Measurements from ENCODE around the gene SULT1C4.
"Not testable (repeated sequence)": the region's sequence is repeated elsewhere in the genome, so short reads cannot be mapped to it uniquely, and the experiment has no call there.

The SULT1C4 gene

DNA sequence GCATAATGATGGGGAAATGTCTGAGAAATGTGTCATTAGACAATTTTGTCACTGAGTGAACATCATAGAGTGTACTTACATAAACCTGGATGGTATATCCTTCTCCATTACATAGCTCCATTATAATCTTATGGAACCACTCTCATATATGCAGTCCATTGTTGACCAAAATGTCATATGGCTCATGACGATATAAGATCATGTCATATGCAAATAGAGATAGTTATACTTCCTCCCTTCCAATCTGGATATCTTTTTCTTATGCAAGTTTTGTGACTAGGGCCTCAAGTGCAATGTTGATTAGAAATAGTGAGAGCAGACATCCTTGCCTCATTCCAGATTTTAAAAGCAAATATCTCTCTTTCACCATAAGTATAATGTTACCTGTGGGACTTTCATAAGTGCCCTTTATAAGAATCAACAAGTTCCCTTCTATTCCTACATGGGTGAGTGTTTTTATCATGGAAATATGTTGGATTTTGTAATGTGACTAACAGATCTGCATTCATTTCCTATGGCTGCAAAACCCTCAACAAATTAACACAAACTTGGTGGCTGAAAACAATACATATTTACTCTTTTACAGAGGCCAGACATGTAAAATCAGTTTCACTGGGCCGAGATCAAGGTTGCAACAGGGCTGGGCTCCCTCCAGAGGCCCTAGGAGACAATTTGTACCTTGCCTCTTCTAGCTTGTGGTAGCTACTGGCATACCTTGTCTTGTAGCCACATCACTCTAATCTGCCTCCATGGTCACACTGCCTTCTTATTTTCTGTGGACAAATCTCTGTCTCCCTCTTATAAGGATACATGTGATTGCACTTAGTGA, 21.6 kb upstream of the SULT1C4 start:
- Histone ChIP-seq H3K4me3 (replicated peaks; ENCODE audit: insufficient read depth, low read length) (no peak overlapping the region), H3K27me3 (ENCODE audit: insufficient read depth, poor library complexity, severe bottlenecking) (no peaks in the 10 kb centered on the region), H3K27ac (replicated peaks) (no peak overlapping the region)
- TF ChIP-seq, protein P1, sequence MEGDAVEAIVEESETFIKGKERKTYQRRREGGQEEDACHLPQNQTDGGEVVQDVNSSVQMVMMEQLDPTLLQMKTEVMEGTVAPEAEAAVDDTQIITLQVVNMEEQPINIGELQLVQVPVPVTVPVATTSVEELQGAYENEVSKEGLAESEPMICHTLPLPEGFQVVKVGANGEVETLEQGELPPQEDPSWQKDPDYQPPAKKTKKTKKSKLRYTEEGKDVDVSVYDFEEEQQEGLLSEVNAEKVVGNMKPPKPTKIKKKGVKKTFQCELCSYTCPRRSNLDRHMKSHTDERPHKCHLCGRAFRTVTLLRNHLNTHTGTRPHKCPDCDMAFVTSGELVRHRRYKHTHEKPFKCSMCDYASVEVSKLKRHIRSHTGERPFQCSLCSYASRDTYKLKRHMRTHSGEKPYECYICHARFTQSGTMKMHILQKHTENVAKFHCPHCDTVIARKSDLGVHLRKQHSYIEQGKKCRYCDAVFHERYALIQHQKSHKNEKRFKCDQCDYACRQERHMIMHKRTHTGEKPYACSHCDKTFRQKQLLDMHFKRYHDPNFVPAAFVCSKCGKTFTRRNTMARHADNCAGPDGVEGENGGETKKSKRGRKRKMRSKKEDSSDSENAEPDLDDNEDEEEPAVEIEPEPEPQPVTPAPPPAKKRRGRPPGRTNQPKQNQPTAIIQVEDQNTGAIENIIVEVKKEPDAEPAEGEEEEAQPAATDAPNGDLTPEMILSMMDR (IDR thresholded peaks at IDR 0.05; ENCODE audit: insufficient read depth, low read length): no peak
- TF ChIP-seq GABPA (IDR thresholded peaks at IDR 0.05; ENCODE audit: low read depth) (no peak), SPI1 (IDR thresholded peaks at IDR 0.05; ENCODE audit: borderline replicate concordance, low read depth) (no peak), POLR2AphosphoS5 (IDR thresholded peaks at IDR 0.05; ENCODE audit: low read depth) (no peak)
- TF ChIP-seq, protein P2, sequence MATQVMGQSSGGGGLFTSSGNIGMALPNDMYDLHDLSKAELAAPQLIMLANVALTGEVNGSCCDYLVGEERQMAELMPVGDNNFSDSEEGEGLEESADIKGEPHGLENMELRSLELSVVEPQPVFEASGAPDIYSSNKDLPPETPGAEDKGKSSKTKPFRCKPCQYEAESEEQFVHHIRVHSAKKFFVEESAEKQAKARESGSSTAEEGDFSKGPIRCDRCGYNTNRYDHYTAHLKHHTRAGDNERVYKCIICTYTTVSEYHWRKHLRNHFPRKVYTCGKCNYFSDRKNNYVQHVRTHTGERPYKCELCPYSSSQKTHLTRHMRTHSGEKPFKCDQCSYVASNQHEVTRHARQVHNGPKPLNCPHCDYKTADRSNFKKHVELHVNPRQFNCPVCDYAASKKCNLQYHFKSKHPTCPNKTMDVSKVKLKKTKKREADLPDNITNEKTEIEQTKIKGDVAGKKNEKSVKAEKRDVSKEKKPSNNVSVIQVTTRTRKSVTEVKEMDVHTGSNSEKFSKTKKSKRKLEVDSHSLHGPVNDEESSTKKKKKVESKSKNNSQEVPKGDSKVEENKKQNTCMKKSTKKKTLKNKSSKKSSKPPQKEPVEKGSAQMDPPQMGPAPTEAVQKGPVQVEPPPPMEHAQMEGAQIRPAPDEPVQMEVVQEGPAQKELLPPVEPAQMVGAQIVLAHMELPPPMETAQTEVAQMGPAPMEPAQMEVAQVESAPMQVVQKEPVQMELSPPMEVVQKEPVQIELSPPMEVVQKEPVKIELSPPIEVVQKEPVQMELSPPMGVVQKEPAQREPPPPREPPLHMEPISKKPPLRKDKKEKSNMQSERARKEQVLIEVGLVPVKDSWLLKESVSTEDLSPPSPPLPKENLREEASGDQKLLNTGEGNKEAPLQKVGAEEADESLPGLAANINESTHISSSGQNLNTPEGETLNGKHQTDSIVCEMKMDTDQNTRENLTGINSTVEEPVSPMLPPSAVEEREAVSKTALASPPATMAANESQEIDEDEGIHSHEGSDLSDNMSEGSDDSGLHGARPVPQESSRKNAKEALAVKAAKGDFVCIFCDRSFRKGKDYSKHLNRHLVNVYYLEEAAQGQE (IDR thresholded peaks at IDR 0.05; ENCODE audit: insufficient replicate concordance, low read depth): no peak
- DNase-seq (ENCODE audit: low read depth in 1 of 2, low spot score in 1 of 2): no peak

DNA sequence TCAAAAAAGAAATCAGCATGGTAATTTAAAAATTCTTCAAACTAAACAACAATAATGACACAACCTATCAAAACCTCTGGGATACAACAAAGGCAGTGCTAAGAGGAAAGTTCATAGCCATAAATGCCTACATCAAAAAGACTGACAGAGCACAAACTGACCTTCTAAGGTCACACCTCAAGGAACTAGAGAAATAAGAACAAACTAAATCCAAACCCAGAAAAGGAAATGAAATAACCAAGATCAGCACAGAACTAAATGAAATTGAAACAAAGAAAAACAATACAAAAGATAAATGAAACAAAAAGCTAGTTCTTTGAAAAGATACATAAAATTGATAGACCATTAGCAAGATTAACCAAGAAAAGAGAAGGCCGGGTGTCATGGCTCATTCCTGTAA, 18.4 kb upstream of the SULT1C4 start:
- H3K27ac ChIP-seq (replicated peaks); H3K4me3 ChIP-seq (replicated peaks; ENCODE audit: insufficient read depth, low read length); DNase-seq (ENCODE audit: low read depth in 1 of 2, low spot score in 1 of 2); H3K27me3 ChIP-seq (ENCODE audit: insufficient read depth, poor library complexity, severe bottlenecking): not testable (repeated sequence)

DNA sequence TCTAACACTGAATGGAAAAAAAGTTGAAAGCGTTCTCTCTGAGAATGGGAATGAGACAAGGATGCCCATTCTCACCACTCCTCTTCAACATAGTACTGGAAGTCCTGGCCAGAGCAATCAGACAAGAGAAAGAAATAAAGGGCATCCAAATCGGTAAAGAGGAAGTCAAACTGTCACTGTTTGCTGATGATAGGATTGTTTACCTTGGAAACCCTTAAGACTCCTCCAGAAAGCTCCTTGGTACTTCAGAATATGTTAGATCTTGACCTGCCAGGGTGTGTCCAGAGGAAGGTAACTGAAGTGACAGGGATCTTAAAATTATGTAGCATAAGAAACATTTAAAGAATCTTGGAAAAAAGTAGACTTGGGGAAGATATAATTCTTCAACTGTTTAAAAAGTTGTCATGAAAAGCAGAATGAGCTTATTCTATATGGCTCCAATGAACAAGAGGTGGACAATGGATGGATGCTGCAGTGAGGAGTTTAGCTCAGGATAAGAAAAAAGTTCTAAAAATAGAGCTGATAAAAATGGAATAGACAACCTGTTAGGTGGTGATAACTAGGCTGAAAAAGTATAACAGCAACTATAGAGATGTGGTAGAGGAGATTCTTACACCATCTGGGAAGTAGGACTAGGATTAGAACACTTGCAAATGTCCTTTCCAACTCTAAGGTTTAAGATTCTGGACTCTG, 16.8 kb upstream of the SULT1C4 start:
- no peak for DNase-seq (ENCODE audit: low read depth in 1 of 2, low spot score in 1 of 2)
- TF ChIP-seq GABPA (IDR thresholded peaks at IDR 0.05; ENCODE audit: low read depth) (no peak), SPI1 (IDR thresholded peaks at IDR 0.05; ENCODE audit: borderline replicate concordance, low read depth) (peak; percentile 19; the same call in 1 of the 2 replicates)
- TF ChIP-seq, protein P2 (IDR thresholded peaks at IDR 0.05; ENCODE audit: insufficient replicate concordance, low read depth): no peak
- no peak overlapping the region for H3K4me3 ChIP-seq (replicated peaks; ENCODE audit: insufficient read depth, low read length)
- H3K27ac ChIP-seq (replicated peaks): no peak overlapping the region
- no peaks in the 10 kb centered on the region for H3K27me3 ChIP-seq (ENCODE audit: insufficient read depth, poor library complexity, severe bottlenecking)

DNA sequence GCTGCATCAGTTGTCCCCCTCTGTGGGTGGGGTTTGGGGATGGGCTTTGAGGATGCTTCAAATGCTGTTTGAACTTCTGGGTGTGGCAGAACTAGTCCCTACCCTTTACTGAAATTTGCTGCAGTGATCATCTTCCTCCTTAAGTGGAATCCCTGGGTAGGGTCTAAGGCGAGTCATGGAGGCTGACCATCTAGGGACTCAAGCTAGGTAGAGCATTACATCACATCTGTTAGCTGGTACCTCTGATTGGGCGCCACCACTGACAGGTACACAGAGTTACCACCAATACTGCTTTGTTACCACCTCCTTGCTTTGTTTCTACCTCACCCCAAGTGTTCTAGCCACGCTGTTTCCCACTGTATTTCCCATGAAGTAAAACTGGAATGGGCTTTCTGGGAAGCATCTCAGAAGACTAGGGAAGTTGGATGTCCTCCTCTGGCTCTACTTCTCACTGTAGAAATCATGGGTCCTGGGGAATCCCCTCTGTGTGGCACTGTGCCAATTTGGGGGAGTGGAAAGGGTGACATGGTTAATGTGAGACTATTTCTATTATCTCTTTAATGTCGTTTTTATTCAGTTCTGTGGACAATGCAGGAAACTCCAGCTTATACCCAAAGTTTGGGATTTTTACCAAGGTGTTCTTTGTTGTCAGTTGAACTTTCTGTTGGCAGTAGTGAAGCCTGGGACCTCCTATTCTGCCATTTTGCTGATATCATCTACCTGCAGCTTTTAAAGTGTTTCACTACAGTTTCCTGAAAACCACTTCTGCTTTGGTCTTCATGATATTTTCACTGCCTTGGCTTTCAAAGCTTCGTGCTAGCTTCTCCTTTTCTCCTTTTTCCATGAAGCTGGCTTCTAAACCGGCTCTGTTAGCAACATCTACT, 14.5 kb upstream of the SULT1C4 start:
- H3K27ac ChIP-seq (replicated peaks): peak overlapping the region; percentile 35; the same call in 1 of the 2 replicates
- no peaks in the 10 kb centered on the region for H3K27me3 ChIP-seq (ENCODE audit: insufficient read depth, poor library complexity, severe bottlenecking)
- TF ChIP-seq GABPA (IDR thresholded peaks at IDR 0.05; ENCODE audit: low read depth): no peak
- peak; percentile 93 for TF ChIP-seq SPI1 (IDR thresholded peaks at IDR 0.05; ENCODE audit: borderline replicate concordance, low read depth)
- TF ChIP-seq, protein P1 (IDR thresholded peaks at IDR 0.05; ENCODE audit: insufficient read depth, low read length): no peak
- TF ChIP-seq, protein P2 (IDR thresholded peaks at IDR 0.05; ENCODE audit: insufficient replicate concordance, low read depth): no peak
- no peak for TF ChIP-seq POLR2AphosphoS5 (IDR thresholded peaks at IDR 0.05; ENCODE audit: low read depth)
- no peak overlapping the region for H3K4me3 ChIP-seq (replicated peaks; ENCODE audit: insufficient read depth, low read length)
- peak in 1 of 2 experiments; percentile 58 for DNase-seq (ENCODE audit: low read depth in 1 of 2, low spot score in 1 of 2)

All from HL-60 (cell line).